HS-27A (cell line): ENCODE results near the gene IVL.

Source experiments
- DNase-seq: peaks from one replicate; pipeline ENCODE4 v3.0.0-alpha.2; 2012; ENCODE audit warnings: low read depth, missing footprints

Gene IVL

DNA sequence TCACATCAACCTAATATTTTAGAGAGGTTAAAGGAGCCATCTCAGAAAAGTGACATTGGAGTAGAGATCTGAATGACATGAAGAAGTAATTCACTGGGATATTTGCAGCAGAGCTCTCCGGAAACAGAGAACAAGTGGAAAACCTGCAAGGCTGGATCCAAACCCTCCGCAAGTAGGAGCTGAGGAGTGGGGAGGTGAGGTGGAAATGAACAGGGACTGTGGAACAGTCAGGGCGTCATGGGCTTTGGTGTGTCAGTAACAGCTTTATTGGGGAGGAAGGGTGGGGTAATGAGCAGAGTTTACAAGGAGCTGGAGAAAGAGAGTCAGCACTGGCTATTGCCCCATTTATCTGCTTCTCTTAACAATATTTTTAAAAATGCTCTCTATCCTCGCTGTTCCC, 9.3 kb upstream of the IVL start:
- DNase-seq = no peak

- DNase-seq = no peak
Measured at GRCh38 chr1:152899883-152900282, 8.5 kb upstream of the IVL start.

- DNase-seq = no peak
Measured at GRCh38 chr1:152901631-152902030, 6.7 kb upstream of the IVL start.

DNA sequence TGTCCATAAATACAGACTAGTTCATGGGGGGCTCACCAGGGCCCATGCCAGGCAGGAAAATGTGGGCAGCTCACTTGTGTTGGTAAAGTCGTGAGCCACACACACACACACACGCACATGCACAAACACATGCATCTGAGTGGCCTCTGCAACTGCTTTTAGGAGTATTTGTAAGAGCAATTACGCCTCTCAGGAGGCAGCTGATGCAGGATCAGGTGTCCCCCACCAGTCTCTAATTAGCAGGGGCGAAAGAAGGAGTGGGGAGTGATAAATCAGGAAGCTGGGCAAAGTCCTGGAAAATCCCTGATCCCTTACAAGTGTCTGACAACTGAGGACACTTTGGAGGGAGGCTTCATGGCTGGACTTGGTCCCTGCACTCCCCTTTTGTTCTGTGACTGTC, 5.7 kb upstream of the IVL start:
- DNase-seq = no peak

GRCh38 chr1:152904688-152905440, 3.5 kb upstream of the IVL start:
- DNase-seq = no peak

- peak; percentile 92 for DNase-seq
Measured at GRCh38 chr1:152906023-152906565, 2.3 kb upstream of the IVL start.

- DNase-seq = no peak
Measured at GRCh38 chr1:152909206-152909605, 860 bp downstream of the IVL start.

GRCh38 chr1:152912471-152912870, 4.1 kb downstream of the IVL start:
- DNase-seq = no peak

DNA sequence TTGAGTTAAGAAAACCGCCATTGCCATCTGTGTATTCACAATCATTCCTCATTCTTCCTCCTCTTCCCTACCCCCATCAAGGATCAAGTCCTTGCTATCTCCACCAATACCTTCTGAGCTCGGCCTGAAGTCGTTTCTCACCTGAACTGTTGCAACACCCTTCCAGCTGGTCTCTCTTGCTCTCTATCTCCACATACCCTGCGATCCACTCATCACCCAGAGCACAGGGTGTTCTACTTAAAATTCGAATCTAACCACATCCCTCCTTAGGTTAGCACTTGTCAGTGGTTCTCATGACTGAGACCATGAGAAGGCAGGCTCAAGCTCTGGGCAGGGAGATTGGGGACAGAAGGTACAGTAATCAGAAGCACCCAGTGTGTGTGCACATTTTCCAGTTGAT, 4.6 kb downstream of the IVL start:
- DNase-seq = no peak

DNA sequence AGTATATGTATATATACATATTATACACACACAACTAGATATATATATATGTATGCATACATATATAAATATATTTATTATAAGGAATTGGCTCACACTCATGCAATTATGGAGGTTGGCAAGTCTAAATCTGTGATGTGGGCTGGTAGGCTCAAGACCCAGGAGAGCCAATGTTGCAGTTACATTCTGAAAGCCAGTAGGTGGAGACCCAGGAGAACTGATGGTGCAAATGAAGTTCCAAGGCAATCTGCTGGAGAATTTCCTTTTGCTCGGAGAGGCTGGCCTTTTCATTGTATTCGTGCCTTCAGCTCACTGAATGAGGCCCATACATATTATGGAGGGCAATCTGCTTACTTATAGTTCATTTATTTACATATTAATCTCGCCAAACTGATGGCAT, 9.4 kb downstream of the IVL start:
- no peak for DNase-seq

DNA sequence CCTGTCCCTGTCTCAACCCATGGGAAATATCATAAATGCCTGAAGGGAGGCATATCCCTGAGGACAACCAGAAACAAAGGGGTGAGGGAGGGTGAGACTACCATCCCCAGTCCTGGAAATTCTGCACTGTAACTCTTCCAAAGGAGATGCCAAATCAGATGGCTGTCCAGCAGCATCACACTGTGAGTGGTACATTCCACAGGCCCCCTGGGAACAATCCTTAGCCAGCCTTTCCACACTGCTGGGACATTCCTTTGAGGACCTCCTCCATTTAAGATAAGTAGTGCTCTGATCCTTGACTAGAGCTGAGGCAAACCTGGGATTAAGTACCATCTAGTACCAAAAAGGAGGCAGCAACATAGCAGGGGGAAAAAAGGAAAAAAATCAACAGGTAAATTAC, 10.7 kb downstream of the IVL start:
- no peak for DNase-seq

- DNase-seq = no peak
Measured at GRCh38 chr1:152924191-152924590, 15.8 kb downstream of the IVL start.

DNA sequence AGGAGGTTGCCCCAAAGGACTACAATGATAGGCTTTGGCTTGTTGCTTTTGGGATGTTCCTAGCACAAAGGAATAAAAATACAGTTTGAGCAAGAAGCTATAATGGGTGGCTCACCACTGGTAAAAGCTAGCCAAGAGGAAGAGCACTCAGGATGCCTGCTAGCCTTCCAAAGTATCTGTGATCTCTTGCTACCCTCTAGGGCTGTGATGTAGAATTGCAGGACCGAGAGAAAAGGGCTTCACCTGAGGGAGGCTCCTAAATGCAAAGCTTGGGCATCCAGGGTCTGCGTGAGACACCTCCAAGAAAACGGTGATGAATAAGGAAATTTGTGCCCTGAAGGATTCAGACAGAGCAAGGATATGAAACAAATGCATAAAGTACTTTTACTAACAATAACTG, 17.7 kb downstream of the IVL start:
- DNase-seq = no peak

DNA sequence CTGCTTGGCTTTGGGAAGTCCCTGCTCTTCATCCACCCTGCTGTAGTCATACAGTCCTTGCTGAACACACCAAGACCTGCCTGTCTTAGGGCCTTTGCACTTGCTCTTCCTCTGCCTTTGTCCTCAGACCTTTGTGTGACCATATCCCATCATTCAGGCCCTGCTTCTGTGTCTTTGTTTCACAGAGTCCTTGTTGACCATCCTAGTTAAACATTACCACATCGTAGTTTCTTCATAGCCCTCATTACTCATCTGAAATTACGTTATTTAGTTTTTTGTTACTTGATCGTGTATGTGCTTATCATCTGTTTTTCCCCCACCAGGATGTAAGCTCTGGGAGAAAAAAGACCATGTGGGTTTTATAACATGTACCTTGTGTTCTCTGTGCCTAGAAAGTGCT, 20.3 kb downstream of the IVL start:
- DNase-seq = no peak

- no peak for DNase-seq
Measured at GRCh38 chr1:152932170-152932811, 23.9 kb downstream of the IVL start.

- no peak for DNase-seq
Measured at GRCh38 chr1:152933196-152933595, 24.9 kb downstream of the IVL start.

DNA sequence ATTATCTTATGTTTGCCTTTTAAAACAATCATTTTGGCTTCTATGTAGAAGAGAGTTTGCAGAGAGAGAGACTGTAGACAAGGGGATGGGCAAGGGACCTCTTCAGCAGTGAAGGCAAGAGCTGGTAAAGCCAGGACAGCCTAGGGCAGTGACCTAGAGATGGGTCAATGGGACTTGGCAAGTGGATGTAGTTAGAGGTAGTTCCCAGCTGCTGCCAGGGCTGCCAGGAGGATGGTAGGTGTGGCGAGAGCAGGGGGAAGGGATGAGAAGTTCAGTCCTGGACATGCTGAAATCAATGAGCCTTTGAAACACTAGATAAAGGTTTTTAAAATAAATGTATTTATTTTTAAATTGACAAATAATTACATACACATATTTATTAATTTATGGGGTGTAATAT, 32.3 kb downstream of the IVL start:
- DNase-seq = no peak

GRCh38 chr1:152941037-152941711, 32.8 kb downstream of the IVL start:
- DNase-seq = no peak

GRCh38 chr1:152942161-152942560, 33.8 kb downstream of the IVL start:
- DNase-seq = no peak

- DNase-seq = no peak
Measured at GRCh38 chr1:152946248-152946647, 37.9 kb downstream of the IVL start.

GRCh38 chr1:152946651-152947256, 38.4 kb downstream of the IVL start, which contains the start of gene SPRR5:
Gene SPRR5, plus strand, starts transcription at chr1:152947206. Its CDS starts 1,349 bp downstream, at chr1:152948555.
- DNase-seq = no peak

DNA sequence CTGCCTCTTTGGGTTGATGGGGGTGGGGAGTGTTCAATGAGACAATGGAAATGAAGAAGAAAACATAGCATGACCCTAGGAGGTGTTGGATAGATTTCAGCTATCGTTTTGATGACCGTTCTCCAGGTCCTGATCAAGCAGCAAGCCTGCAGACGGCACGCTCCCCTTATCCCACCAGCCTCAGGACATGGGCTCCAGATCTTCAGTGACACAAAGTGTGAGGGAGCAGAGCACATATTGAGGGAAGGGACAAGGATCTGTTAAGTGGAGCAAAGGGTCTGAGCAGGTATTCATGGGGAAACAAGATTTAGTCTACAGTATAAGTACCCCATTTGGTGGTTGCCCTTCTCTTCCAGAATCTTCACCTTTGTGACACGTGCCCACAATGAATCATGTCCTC, 43.4 kb downstream of the IVL start:
- no peak for DNase-seq

GRCh38 chr1:152953761-152954160, 45.4 kb downstream of the IVL start:
- no peak for DNase-seq
